Left lobe of liver (tissue), 2 donors: Measurements from ENCODE around the gene DNAAF5. TPM values are rescaled to one million over a fixed set of nuclear protein-coding genes. Genes with fewer than 3 reads are reported as not detected.

ENCODE experiments used
- ATAC-seq: fragments of 200-7000 bp; cut with Tn5 transposase; one replicate; pipeline ENCODE4 v1.9.1; 2020; ENCODE audit warnings: mild to moderate bottlenecking, moderate library complexity
- DNase-seq: peaks from one replicate; pipeline ENCODE4 v3.0.0-alpha.2; 2020; ENCODE audit warnings: low spot score
- total RNA-seq: library from RNA; stranded (reverse); gene quantifications from one replicate; pipeline ENCODE4 v1.2.1, GENCODE V29; 2021
- donor health status: DM: no; HTN: no; CAD: no; lungs with moderate emphysema.
- donor health status: DM: no; HTN: yes; CAD: no.

The DNAAF5 gene
- 10.0 TPM for total RNA-seq

- ATAC-seq (peak; percentile 95), DNase-seq (peak; percentile 87)
Measured at GRCh38 chr7:726084-726853, at the start of gene DNAAF5. TSS of gene DNAAF5 (plus strand) at chr7:726699. CDS start at chr7:726721, 22 bp downstream.

DNA sequence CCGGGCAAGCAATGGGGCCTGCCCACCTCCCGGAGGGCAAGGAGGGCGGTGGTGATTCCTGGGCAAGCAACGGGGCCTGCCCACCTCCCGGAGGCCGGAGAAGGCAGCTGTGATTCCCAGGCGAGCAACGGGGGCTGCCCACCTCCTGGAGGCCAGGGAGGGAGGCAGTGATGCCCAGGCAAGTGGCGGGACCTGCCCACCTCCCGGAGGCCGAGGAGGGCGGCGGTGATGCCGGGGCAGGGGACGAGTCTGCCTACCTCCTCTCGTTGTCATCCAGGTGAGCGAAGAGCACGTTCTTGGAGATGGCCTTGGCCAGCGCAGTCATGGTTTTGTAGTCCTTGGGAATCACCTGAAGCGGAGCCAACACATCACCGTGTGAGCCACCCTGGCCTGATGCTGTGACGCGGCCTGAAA, 49.5 kb upstream of the DNAAF5 start:
- no peak for DNase-seq

DNA sequence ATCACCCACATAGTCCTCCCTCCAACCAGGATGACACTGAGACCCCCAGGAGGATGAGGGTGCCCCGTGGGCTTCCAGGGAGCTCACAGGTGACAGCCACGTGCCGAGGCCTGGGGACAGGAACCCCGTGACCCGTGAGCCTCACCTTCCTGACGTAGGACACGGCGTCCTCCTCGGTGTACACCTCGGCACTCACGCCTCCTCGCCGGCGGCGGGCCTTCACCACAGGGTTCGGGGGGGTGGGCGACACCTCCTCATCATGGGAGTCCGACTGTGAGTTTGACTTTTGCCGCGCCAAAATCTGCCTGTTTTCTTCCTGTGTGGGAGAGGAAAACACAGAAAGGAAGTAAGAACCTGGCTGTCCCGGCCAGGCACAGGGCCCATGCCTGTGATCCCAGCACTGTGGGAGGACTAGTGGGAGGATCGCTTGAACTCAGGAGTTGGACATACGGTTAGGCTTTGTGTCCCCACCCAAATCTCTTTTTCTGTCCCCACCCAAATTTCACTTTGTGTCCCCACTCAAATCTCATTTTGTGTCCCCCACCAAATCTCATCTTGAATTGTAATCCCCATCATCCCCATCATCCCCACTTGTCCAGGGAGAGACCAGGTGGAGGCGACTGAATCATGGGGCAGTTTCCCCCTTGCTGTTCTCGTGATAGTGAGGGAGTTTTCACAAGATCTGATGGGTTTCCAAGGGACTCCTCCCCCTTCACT, 45.9 kb upstream of the DNAAF5 start:
- ATAC-seq = no peak

More for the DNA sequence above, 49.5 kb upstream of the DNAAF5 start:
- no peak for ATAC-seq

GRCh38 chr7:681551-682307, 44.8 kb upstream of the DNAAF5 start:
- no peak for DNase-seq

More for the DNA sequence above, 45.9 kb upstream of the DNAAF5 start:
- no peak for DNase-seq

GRCh38 chr7:682810-683209, 43.7 kb upstream of the DNAAF5 start:
- ATAC-seq (no peak), DNase-seq (no peak)

More at GRCh38 chr7:681551-682307, 44.8 kb upstream of the DNAAF5 start:
- ATAC-seq = no peak

- no peak for DNase-seq
- no peak for ATAC-seq
Measured at GRCh38 chr7:683526-684205, 42.8 kb upstream of the DNAAF5 start.

GRCh38 chr7:684416-684815, 42.1 kb upstream of the DNAAF5 start:
- no peak for DNase-seq
- no peak for ATAC-seq

- DNase-seq = no peak
- no peak for ATAC-seq
Measured at GRCh38 chr7:685540-685939, 41.0 kb upstream of the DNAAF5 start.

DNA sequence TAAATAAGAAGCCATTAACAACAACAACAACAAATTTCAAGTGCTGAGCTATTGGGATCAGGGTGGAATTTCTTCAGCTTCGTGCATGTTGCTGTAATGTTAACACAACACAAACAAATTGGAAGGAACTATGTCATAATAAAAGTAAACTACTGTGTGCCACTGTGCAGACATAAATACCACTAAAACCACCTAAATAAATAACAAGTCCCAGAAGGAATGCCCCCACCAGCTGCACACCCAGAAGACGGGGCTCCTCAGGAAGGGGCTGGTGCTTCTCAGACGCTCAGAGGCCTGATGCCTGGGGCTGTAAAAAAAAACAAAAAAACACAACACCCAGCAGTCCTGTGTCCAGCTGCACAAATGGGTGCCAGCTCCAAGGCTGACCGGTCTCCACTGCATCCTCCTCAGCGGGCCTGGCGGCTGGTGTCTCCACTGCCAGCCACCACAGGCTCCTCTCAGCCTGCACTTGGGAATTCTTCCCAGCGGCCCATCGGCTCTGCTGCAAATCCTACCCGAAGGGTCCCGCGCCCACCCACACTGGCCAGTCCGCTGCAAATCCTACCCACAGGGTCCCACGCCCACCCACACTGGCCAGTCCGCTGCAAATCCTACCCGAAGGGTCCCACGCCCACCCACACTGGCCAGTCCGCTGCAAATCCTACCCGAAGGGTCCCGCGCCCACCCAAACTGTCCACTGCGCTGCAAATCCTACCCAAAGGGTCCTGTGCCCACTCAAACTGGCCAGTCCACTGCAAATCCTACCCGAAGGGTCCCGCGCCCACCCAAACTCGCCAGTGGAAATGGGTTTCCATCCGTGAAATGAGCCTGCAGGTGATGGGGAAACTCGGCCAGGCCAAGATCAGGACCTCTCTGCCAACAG, 35.8 kb upstream of the DNAAF5 start:
- ATAC-seq = no peak
- no peak for DNase-seq

DNA sequence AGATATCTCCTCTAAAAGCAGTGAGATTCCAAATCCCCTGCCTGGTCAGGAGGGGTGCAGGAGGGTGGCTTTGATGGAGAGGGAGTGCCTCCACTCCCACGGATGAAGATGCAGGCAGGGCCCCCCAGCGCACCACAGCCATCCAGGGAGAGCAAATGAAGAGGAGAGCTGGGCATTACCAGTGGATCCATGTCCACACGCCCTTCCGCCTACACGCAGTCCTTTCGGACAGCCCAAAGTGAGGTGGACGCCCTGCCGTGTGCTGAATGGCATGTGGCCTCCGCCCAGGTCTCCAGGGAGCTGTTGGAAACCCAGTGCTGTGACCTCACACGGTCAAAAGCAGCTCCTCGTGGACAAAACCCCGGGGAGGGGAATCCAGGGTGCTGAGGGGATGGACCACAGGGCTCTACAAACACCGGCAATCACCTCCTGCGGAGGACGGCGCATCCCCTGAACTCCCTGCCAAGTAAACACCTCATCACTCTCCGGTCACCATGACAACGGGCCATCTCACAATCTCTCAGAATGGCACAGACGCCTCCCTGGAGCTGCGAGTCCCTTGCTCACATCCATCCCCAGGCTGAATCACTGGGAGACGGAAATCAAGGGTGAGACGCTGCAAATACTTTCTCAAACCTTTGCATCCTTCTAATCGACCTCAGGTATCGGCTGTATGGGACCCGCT, 35.0 kb upstream of the DNAAF5 start:
- ATAC-seq = no peak
- no peak for DNase-seq

- DNase-seq (no peak), ATAC-seq (no peak)
Measured at GRCh38 chr7:693280-693679, 33.2 kb upstream of the DNAAF5 start.

- DNase-seq (no peak), ATAC-seq (no peak)
Measured at GRCh38 chr7:696426-696811, 30.1 kb upstream of the DNAAF5 start.

GRCh38 chr7:696812-697551, 29.5 kb upstream of the DNAAF5 start:
- ATAC-seq (peak; percentile 26), DNase-seq (no peak)

DNA sequence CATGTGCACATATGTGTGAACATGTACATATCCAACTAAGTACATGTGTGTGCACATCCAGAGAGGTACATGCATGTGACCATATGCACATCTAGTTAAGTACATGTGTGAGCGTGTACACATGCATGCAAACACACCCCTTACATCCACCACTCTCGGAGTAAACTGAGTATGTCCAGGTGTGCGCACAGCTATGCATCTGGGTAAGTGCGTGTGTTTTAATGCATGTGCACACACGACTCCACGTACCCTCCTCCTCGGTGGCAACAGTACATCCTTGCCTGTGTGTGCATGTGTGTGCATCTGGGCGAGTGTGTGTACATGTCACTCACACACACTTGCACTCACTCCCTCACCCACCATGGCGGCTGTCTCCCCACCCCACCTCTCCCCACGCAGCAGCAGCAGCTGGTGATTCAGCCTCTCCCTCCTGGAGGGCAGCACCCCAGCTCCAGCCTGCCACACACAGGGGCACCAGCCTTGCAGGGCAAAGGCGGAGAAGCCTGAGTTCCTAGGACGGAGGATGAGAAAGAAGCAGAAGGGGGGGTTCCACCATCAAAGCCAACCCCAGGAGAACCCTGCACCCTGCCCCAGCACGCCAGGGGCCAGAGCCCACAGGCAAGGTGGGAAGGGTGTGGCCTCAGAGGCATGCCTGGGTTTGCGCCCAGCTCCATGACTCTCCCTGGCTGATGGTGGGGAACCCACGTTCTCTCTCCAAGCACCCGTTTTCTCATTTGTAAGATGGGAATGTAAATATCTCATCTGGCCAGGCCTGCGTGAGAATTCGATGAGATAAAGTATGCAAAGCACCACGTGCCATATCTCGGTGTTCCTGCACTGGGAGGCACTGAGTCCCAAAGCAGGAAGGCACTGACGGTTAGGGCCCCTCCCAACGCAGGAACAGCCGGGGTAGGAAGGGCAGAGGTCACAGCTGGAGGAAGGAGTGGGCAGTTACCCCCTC, 27.7 kb upstream of the DNAAF5 start:
- ATAC-seq (peak; percentile 34), DNase-seq (peak; percentile 31)

- ATAC-seq = no peak
- peak; percentile 27 for DNase-seq
Measured at GRCh38 chr7:699476-700170, 26.9 kb upstream of the DNAAF5 start.

- DNase-seq = no peak
- ATAC-seq = no peak
Measured at GRCh38 chr7:701086-701671, 25.3 kb upstream of the DNAAF5 start.
